Measurements from ENCODE around the gene ADAMTS18.

DNA sequence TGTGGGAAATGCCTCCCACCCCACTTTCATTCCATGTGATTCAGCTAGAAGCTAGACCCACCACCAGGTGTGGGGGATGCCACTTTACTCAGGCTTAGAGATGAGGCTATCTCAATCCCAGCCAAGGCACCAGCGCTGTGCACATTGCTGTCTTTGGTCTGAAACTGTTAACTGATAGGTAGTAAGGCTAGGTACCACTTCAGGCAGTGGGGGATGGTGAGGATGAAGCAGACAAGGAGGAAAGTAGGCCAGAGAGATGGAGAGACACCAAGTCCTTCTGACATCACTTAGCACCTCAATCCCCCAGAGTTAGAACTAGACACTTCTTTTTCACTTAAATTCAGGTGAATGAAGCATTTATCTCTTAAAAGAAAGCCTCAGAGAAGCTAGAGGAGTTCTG, 35.8 kb downstream of the ADAMTS18 start:
- TF ChIP-seq TAF1 (IDR thresholded peaks at IDR 0.05; ENCODE audit: borderline replicate concordance, low read depth, low read length) (no peak), EZH2phosphoT487 (IDR thresholded peaks at IDR 0.05; ENCODE audit: borderline replicate concordance, low read depth) (no peak), ELF1 (IDR thresholded peaks at IDR 0.05) (no peak), FOXJ3 (CRISPR knock-in tag; IDR thresholded peaks at IDR 0.05) (no peak), SIN3A (IDR thresholded peaks at IDR 0.05; ENCODE audit: borderline replicate concordance, low read depth, low read length) (no peak), GABPA (IDR thresholded peaks at IDR 0.05; ENCODE audit: low read depth) (no peak)
- TF ChIP-seq, protein P1, sequence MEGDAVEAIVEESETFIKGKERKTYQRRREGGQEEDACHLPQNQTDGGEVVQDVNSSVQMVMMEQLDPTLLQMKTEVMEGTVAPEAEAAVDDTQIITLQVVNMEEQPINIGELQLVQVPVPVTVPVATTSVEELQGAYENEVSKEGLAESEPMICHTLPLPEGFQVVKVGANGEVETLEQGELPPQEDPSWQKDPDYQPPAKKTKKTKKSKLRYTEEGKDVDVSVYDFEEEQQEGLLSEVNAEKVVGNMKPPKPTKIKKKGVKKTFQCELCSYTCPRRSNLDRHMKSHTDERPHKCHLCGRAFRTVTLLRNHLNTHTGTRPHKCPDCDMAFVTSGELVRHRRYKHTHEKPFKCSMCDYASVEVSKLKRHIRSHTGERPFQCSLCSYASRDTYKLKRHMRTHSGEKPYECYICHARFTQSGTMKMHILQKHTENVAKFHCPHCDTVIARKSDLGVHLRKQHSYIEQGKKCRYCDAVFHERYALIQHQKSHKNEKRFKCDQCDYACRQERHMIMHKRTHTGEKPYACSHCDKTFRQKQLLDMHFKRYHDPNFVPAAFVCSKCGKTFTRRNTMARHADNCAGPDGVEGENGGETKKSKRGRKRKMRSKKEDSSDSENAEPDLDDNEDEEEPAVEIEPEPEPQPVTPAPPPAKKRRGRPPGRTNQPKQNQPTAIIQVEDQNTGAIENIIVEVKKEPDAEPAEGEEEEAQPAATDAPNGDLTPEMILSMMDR (IDR thresholded peaks at IDR 0.05): no peak
- TF ChIP-seq, protein P2, sequence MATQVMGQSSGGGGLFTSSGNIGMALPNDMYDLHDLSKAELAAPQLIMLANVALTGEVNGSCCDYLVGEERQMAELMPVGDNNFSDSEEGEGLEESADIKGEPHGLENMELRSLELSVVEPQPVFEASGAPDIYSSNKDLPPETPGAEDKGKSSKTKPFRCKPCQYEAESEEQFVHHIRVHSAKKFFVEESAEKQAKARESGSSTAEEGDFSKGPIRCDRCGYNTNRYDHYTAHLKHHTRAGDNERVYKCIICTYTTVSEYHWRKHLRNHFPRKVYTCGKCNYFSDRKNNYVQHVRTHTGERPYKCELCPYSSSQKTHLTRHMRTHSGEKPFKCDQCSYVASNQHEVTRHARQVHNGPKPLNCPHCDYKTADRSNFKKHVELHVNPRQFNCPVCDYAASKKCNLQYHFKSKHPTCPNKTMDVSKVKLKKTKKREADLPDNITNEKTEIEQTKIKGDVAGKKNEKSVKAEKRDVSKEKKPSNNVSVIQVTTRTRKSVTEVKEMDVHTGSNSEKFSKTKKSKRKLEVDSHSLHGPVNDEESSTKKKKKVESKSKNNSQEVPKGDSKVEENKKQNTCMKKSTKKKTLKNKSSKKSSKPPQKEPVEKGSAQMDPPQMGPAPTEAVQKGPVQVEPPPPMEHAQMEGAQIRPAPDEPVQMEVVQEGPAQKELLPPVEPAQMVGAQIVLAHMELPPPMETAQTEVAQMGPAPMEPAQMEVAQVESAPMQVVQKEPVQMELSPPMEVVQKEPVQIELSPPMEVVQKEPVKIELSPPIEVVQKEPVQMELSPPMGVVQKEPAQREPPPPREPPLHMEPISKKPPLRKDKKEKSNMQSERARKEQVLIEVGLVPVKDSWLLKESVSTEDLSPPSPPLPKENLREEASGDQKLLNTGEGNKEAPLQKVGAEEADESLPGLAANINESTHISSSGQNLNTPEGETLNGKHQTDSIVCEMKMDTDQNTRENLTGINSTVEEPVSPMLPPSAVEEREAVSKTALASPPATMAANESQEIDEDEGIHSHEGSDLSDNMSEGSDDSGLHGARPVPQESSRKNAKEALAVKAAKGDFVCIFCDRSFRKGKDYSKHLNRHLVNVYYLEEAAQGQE (IDR thresholded peaks at IDR 0.05; ENCODE audit: low read depth, low read length): no peak
